VCaP (cell line): Measurements from ENCODE around the gene TMPRSS2.

Experiments used
- H3K27ac ChIP-seq: fragments of 450-650 bp; 2 replicates; pipeline ENCODE4 v1.5.1; 2017
- CTCF ChIP-seq: fragments of 450-650 bp; conservative IDR thresholded peaks from 2 replicates; pipeline ENCODE4 v1.5.1; 2017; ENCODE audit warnings: mild to moderate bottlenecking, moderate library complexity

The TMPRSS2 gene

GRCh38 chr21:41500931-41501381 is 7.0 kb downstream of the TMPRSS2 start:
- TF ChIP-seq CTCF = no peak
- peak overlapping the region; percentile 100 for H3K27ac ChIP-seq

DNA sequence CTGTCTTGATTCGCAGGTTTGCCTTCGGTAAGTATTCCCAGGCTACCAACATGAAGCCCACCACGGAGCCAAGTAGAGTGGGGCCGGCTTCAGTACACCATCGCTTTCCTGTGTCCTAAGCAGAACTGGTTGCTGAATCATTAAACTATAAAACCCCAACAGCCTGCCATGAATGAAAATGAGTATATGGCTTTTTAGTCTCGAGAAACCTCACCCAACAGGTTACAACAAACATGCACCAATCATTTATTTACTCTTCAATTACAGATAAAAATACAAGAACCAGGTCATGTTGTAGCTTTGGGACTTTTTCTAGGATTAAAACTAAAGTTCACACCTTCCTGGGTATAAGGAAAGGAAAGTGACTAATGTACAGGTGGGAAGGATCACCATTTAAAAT is 7.6 kb downstream of the TMPRSS2 start:
- peak overlapping the region; percentile 100 for H3K27ac ChIP-seq
- TF ChIP-seq CTCF = no peak

DNA sequence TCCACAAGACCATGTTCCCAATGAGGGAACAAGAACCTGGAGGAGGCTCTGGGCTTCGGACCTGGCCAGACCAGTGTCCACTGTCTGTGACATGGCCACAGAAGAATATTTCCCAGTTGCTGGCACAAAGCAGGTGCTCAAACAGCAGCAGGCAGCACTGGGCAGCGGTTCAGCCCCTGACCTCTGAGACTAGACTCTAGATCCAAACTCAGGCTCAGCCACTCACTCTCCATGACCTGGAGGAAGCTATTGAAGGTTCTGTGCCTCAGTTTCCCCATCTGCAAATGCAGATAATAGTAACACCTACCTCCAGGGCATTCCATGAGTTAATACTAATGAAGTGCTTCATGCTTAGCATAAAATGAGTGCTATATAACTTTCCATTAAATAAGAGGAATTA is 8.0 kb downstream of the TMPRSS2 start:
- peak overlapping the region; percentile 100 for H3K27ac ChIP-seq
- TF ChIP-seq CTCF = no peak

DNA sequence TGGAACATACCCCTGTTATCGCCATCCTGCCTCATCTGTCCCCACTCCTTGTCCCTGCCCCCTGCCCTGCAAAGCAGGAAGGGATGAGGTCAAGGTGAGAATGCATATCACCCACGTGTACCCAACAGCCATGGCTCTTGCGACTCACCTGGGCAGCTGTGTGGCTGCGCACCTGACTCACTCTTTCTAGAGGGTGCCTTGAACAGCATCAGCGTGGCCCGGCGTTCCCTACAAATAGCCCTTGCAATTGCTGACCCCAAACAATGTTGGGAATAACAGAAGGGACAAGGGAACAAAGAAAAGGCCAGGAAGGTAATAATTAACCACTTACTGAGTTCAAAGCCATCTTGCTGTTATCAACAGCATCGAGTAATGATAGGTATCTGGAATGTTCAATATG is 10.2 kb downstream of the TMPRSS2 start:
- peak overlapping the region; percentile 100 for H3K27ac ChIP-seq
- no peak for TF ChIP-seq CTCF

DNA sequence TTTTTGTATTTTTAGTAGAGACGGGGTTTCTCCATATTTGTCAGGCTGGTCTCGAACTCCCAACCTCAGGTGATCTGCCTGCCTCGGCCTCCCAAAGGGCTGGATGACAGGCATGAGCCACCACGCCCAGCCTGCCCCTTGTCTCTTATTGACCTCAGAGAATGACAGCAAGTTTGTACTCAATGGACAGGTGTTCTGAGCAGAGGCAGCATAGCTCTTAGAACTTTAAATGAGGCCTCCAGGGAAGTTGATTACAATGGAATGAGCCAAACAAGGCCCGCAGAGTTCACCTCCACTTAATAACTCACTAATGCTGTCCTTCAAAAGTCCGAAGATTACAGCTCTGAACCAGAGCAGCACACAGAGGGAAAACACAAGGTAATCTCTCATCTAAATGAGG is 10.9 kb downstream of the TMPRSS2 start:
- TF ChIP-seq CTCF = no peak

DNA sequence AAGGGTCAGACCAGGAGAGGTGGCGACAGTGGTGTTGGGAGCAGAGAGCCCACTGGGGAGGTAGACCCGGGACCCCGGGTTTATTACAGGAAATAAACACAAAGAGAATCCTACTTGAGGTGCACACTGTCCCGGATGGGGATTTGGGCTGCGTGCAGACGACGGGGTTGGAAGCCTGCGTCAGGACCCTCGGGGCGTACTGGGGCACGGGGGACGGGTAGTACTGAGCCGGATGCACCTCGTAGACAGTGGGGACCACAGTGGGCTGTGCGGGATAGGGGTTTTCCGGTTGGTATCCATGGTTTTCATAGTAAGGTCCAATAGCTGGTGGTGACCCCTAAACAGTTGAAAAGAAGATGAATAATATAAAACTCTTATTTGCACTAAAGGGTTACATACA is 13.7 kb downstream of the TMPRSS2 start:
- no peak for TF ChIP-seq CTCF
- H3K27ac ChIP-seq = peak overlapping the region; percentile 100

More for the DNA sequence above, 10.9 kb downstream of the TMPRSS2 start:
- H3K27ac ChIP-seq = peak overlapping the region; percentile 100

GRCh38 chr21:41491412-41491811 is 16.5 kb downstream of the TMPRSS2 start:
- H3K27ac ChIP-seq = peak overlapping the region; percentile 100
- no peak for TF ChIP-seq CTCF
